GM19452 (cell line): Measurements from ENCODE around the gene AFMID.
"Not testable (repeated sequence)": the region's sequence is repeated elsewhere in the genome, so short reads cannot be mapped to it uniquely, and the experiment has no call there.

Experiments
- ATAC-seq: cut with Tn5 transposase; IDR thresholded peaks from one replicate; pipeline ENCODE4 v1.9.1; 2021; ENCODE audit not compliant: unreplicated experiment

Gene AFMID

GRCh38 chr17:78219396-78220150 is 32.4 kb downstream of the AFMID start:
- no peak for ATAC-seq

DNA sequence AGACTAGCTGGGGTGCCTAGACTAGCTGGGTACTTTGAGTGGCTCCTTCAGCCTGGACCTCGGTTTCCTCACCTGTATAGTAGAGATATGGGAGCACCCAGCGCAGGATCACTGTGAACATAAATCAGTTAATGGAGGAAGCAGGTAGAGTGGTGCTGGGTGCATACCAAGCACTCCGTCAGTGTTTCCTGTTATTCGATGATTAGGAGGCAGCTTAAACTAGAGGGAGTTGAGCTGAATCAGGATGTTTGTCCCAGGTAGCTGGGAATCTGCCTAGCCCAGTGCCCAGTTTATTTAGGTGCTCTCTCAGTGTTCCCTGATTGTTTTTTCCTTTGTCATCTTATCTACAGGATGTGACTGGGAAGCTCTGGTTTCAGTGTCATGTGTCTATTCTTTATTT is 35.9 kb downstream of the AFMID start:
- no peak for ATAC-seq

DNA sequence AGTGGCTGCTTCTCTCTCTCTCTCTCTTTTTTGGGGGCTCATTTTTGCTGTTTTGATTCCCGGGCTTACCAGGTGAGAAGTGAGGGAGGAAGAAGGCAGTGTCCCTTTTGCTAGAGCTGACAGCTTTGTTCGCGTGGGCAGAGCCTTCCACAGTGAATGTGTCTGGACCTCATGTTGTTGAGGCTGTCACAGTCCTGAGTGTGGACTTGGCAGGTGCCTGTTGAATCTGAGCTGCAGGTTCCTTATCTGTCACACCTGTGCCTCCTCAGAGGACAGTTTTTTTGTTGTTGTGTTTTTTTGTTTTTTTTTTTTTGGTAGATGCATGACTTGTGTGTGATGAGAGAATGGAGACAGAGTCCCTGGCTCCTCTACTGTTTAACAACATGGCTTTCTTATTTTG is 36.6 kb downstream of the AFMID start:
- no peak for ATAC-seq

- ATAC-seq = no peak
Measured at GRCh38 chr17:78224231-78225087, 37.3 kb downstream of the AFMID start.

DNA sequence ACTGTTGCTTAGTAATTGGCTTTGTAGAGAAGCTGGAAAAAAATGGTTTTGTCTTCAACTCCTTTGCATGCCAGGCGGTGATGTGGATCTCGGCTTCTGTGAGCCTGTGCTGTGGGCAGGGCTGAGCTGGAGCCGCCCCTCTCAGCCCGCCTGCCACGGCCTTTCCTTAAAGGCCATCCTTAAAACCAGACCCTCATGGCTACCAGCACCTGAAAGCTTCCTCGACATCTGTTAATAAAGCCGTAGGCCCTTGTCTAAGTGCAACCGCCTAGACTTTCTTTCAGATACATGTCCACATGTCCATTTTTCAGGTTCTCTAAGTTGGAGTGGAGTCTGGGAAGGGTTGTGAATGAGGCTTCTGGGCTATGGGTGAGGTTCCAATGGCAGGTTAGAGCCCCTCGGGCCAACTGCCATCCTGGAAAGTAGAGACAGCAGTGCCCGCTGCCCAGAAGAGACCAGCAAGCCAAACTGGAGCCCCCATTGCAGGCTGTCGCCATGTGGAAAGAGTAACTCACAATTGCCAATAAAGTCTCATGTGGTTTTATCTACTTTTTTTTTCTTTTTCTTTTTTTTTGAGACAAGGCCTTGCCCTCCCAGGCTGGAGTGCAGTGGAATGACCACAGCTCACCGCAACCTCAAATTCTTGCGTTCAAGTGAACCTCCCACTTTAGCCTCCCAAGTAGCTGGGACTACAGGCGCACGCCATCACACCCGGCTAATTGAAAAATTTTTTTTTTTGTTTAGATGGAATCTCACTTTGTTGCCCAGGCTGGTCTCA is 38.1 kb downstream of the AFMID start:
- no peak for ATAC-seq

GRCh38 chr17:78226055-78226758 is 39.0 kb downstream of the AFMID start:
- no peak for ATAC-seq

DNA sequence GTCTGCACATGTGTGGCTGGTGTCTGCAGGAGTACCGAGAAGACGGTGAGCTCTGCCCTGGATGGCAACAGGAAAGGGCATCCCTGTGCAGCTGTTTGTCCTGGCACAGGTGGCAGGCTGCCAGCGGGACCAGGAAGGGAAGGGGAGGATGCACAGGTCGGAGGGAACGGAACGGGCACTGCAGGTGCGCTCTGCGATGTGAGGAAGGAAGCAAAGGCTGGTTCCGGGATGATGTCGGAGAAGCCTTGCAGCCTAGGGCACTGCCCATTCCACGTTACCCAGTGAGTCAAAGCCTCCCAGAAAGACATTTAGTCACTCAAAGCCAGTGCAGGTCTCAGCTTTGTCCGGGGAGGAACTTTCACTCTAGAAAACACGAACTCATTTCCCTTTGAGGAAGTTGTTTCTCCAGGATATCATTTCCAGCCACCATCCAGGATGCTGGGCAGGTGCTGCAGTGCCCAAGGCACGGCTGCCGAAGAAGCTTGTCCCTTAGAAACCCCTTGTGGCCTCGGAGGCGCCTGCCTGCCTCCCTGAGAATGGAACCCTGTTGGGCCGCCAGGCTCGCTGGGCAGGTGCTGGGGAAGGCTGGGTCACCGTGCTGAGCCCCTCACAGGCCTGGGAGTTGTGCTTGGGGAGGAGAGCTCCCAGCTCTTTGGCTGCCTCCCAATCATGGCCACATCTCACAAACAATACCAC is 39.7 kb downstream of the AFMID start:
- no peak for ATAC-seq

GRCh38 chr17:78227455-78227916 is 40.3 kb downstream of the AFMID start:
- no peak for ATAC-seq

DNA sequence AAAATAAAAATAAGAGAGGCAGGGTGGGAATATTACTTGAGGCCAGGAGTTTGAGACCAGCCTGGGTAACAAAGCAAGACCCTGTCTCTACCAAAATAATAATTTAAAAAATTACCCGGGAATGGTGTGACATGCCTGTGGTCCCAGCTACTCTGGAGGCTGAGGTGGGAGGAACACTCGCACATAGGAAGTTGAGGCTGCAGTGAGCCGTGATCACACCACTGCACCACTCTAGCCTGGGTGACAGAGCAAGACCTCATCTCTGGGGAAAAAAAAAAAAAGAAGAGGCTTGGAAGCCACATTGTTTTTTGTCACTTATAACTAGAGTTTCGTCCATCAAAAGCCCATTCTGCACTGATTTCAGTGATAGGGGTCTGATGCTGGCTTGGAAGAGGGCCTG is 41.0 kb downstream of the AFMID start:
- ATAC-seq = no peak

DNA sequence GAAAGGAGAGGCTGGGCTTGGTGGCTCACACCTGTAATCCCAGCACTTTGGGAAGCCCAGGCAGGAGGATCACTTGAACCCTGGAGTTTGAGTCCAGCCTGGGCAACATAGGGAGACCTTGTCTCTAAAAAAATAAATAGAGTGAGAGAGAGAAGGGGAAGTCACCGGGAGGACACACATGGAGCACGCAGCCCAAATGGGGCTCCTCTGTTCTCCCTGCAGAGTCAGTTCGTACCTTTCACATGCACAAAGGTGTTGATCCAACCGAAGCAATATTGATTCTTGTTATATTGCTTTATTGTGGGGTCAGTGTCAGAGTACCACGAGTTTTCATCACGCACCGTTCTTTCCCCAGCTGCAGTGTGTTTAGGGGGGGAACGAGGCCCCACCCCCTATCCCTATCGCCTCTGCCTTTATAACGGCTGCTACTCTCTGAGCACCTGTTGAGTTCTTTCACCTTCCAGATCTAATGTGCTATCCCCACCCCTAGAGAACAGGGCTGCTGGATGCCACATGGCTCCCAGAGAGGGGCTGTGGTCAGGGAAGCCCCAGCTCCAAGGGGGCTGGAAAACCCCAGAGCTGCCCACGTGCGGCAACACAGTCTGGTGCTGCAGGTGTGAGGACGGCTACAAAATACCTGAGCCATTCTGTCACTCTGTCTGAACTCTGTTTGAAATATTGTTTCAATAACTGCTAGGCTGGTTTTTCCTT is 43.2 kb downstream of the AFMID start:
- no peak for ATAC-seq

DNA sequence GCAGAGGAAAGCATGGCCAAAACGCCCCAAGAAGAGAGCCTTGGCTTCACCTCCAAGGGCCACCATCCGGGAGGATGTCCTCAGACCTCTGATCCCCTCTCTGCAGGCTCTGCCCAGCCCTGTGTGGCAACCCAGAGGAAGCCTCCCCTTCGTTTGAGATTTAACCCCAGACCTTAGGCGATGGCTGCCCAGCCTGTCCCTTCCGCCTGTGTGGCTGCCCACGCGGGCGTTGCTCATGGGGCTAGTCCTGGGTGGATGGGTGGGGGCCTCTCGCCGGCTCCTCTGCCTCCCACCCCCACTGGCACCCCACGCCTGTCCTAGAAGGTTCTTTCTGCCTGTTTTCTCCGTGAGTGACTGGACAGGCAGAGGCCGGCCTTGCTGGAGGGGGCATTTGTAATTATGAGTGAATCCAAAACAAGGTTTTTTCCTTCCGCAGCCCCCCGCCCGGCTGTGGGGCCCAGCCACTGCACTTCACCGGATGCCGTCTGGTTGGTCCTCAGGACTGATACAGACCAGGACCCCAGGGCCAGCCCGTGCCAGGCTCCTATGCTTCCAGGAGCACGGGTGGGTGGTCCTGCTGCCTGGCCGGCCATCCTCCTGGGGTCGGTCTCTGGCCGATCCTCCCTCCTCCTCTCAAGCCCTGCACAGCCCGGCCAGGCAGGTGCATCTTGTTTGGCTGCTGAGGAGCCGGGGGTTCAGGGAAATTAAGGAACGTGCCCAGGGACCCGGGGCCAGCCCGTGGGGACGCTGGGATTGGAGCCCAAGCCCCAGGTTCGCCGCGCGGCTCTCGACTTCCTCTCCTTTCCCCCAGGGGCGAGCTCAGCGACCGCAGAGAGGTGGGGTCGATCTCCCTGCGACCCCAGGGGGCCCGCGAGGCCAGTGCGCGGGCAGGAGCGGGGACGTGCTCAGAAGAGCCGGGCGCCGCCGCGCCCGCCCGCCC is 44.1 kb downstream of the AFMID start, which contains the start of gene TMEM235:
Gene TMEM235 (plus strand): TSS at position 636 of the 940 bp plus-strand sequence. CDS start 393 bp downstream, outside the sequence.
- ATAC-seq = no peak

GRCh38 chr17:78231991-78232858 is 45.1 kb downstream of the AFMID start:
- no peak for ATAC-seq

DNA sequence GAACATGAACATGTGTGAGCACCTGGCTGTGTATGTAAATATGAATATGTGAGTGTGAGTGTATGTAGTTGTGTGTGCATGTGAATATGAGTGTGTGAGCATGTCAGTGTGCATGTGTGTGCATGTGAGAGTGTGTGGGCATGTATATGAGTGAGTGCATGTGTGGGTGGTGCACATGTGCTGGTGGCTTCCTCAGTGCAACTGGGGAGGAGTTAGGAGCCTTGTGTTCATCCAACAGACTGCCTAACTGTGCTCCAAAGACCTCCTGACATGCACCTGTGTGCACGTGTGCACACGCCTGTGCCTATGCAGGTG is 45.7 kb downstream of the AFMID start:
- ATAC-seq = no peak

DNA sequence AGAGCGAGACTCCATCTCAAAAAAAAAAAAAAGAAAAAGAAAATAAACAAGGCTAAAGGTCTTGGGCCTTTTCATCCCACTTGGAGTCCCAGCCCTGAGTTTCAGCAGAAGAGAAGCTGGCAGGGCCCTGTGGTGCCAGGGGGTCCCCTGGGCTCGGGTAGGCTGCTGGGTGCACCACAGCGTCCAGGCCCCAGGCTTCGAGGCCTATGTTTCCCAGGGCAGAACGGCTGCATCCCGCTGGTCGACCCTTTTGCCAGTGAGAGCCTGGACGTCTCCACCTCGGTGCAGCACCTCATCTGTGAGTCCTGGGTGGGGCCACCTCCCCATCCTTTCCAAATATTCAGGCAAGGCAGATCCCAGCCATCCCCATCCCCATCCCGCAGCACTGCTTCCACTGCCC is 46.5 kb downstream of the AFMID start:
- ATAC-seq = no peak

DNA sequence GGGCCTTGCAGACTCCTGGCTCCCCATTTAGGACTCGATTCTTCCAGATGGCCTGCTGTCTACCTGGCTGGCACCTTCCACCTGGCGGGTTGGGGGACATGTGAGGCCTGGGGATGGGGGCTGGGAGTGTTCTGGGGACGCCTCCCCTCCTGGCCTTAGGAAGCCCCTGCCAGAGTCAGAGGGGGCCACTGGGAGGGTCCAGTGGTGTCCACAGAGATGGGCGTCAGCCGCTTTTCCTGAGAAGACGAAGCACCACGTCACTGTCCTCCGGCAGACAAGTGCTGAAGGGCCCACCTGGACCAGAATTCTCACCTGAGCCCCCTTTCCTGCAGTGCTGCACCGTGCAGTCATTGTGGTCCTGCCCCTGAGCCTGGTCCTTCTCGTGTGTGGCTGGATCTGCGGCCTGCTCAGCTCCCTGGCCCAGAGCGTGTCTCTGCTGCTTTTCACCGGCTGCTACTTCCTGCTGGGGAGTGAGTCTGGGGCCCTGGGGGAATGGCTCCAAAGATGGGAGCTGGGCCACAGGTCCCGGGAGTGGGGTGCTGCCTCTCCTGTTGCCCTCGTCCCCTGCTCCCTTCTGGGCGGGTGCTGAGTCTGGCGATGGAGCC is 47.2 kb downstream of the AFMID start:
- no peak for ATAC-seq

GRCh38 chr17:78235022-78235421 is 47.9 kb downstream of the AFMID start:
- not testable (repeated sequence) for ATAC-seq

DNA sequence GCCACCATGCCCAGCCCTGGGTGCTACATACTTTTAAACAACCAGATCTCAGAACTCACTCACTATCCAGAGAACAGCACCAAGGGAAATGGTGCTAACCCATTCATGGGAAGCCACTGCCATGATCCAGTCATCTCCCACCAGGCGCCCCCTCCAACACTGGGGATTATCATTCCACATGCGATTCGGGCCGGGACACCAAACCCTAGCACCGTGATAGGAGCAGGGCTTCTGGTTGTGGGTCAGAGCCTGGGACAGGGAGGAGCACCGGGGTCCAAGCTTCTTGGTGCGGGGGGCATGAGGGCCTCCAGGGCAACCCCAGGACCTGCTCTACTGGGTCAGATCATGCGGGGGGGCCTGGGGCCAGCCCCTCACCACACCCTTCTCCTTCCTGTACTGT is 48.7 kb downstream of the AFMID start:
- no peak for ATAC-seq
